GM18511 (cell line): ENCODE data around the gene ANAPC4.
A peak's percentile ranks its signal among the peaks of the same experiment; 100 is the strongest.

ENCODE experiments used
- ATAC-seq: cut with Tn5 transposase; IDR thresholded peaks from one replicate; pipeline ENCODE4 v1.9.1; 2021; ENCODE audit warnings: mild to moderate bottlenecking, moderate library complexity; ENCODE audit not compliant: unreplicated experiment

Gene ANAPC4

GRCh38 chr4:25377572-25378436 is 741 bp downstream of the ANAPC4 start:
- ATAC-seq: peak; percentile 34

- ATAC-seq: no peak
Observed at GRCh38 chr4:25378437-25378743, 1.3 kb downstream of the ANAPC4 start.

- no peak for ATAC-seq
Observed at GRCh38 chr4:25379591-25379990, 2.5 kb downstream of the ANAPC4 start.

- no peak for ATAC-seq
Observed at GRCh38 chr4:25383647-25384046, 6.6 kb downstream of the ANAPC4 start.

- ATAC-seq: no peak
Observed at GRCh38 chr4:25386926-25387325, 9.9 kb downstream of the ANAPC4 start.

- ATAC-seq: no peak
Observed at GRCh38 chr4:25397305-25397704, 20.2 kb downstream of the ANAPC4 start.

- ATAC-seq: no peak
Observed at GRCh38 chr4:25399510-25399909, 22.4 kb downstream of the ANAPC4 start.

GRCh38 chr4:25401066-25401465 is 24.0 kb downstream of the ANAPC4 start:
- ATAC-seq: no peak

- no peak for ATAC-seq
Observed at GRCh38 chr4:25402521-25402920, 25.5 kb downstream of the ANAPC4 start.

GRCh38 chr4:25403699-25404098 is 26.6 kb downstream of the ANAPC4 start:
- ATAC-seq: no peak

- no peak for ATAC-seq
Observed at GRCh38 chr4:25405453-25405852, 28.4 kb downstream of the ANAPC4 start.

- no peak for ATAC-seq
Observed at GRCh38 chr4:25406081-25406692, 29.1 kb downstream of the ANAPC4 start.

- no peak for ATAC-seq
Observed at GRCh38 chr4:25410820-25411529, 33.9 kb downstream of the ANAPC4 start.

GRCh38 chr4:25413261-25413660 is 36.2 kb downstream of the ANAPC4 start:
- ATAC-seq: no peak

- no peak for ATAC-seq
Observed at GRCh38 chr4:25417014-25417413, 40.0 kb downstream of the ANAPC4 start.

- ATAC-seq: no peak
Observed at GRCh38 chr4:25420931-25421330, 43.9 kb downstream of the ANAPC4 start.

- no peak for ATAC-seq
Observed at GRCh38 chr4:25421816-25422525, 44.9 kb downstream of the ANAPC4 start.

GRCh38 chr4:25423548-25423947 is 46.5 kb downstream of the ANAPC4 start:
- ATAC-seq: no peak

GRCh38 chr4:25424539-25425228 is 47.6 kb downstream of the ANAPC4 start:
- ATAC-seq: no peak

GRCh38 chr4:25425361-25425760 is 48.3 kb downstream of the ANAPC4 start:
- no peak for ATAC-seq

- no peak for ATAC-seq
Observed at GRCh38 chr4:25427871-25428270, 50.8 kb downstream of the ANAPC4 start.
